Eye (tissue), 1 donor: ENCODE data around the gene C5orf47.

Source experiments
- DNase-seq: peaks from one replicate; pipeline ENCODE4 v3.0.0-alpha.2; 2015

Gene C5orf47

GRCh38 chr5:173988554-173989431 lies at the start of gene C5orf47:
C5orf47 (plus strand) TSS chr5:173989170; CDS start chr5:173989264, 94 bp downstream.
- DNase-seq: no peak

- DNase-seq: no peak
Measured at GRCh38 chr5:173940269-173940668, 48.7 kb upstream of the C5orf47 start.

GRCh38 chr5:173941102-173941501 lies 47.9 kb upstream of the C5orf47 start:
- DNase-seq: no peak

GRCh38 chr5:173941758-173942401 lies 47.1 kb upstream of the C5orf47 start:
- no peak for DNase-seq

- DNase-seq: no peak
Measured at GRCh38 chr5:173944511-173944910, 44.5 kb upstream of the C5orf47 start.

GRCh38 chr5:173945160-173945559 lies 43.8 kb upstream of the C5orf47 start:
- DNase-seq: no peak

- no peak for DNase-seq
Measured at GRCh38 chr5:173946323-173946722, 42.6 kb upstream of the C5orf47 start.

GRCh38 chr5:173950829-173951228 lies 38.1 kb upstream of the C5orf47 start:
- DNase-seq: no peak

- no peak for DNase-seq
Measured at GRCh38 chr5:173953528-173954090, 35.4 kb upstream of the C5orf47 start.

- no peak for DNase-seq
Measured at GRCh38 chr5:173954671-173955521, 34.1 kb upstream of the C5orf47 start.

- DNase-seq: no peak
Measured at GRCh38 chr5:173960986-173961385, 28.0 kb upstream of the C5orf47 start.

GRCh38 chr5:173961418-173961817 lies 27.6 kb upstream of the C5orf47 start:
- no peak for DNase-seq

GRCh38 chr5:173962436-173962972 lies 26.5 kb upstream of the C5orf47 start:
- DNase-seq: no peak

- no peak for DNase-seq
Measured at GRCh38 chr5:173963182-173963838, 25.7 kb upstream of the C5orf47 start.

- no peak for DNase-seq
Measured at GRCh38 chr5:173963867-173964441, 25.0 kb upstream of the C5orf47 start.

GRCh38 chr5:173964506-173964905 lies 24.5 kb upstream of the C5orf47 start:
- no peak for DNase-seq

- no peak for DNase-seq
Measured at GRCh38 chr5:173967241-173967640, 21.7 kb upstream of the C5orf47 start.

- peak; percentile 70 for DNase-seq
Measured at GRCh38 chr5:173968154-173968797, 20.7 kb upstream of the C5orf47 start.

GRCh38 chr5:173969167-173970049 lies 19.6 kb upstream of the C5orf47 start:
- DNase-seq: peak; percentile 30
